ENCODE data around the gene RALY.

- TF ChIP-seq CTCF (IDR thresholded peaks at IDR 0.05; ENCODE audit: low read depth, low read length, poor library complexity, severe bottlenecking): no peak
- TF ChIP-seq EZH2phosphoT487 (IDR thresholded peaks at IDR 0.05; ENCODE audit: borderline replicate concordance, low read length): no peak
Measured at GRCh38 chr20:34110025-34110744, 116.5 kb downstream of the RALY start.

Data from DOHH2 (cell line).